T47D (cell line): ENCODE results near the gene SERPINA12.

Source experiments
- DNase-seq, 2 experiments: peaks; one replicate each; pipeline versions ENCODE4 v3.0.0 to v3.0.0-alpha.2; 2011 to 2012; ENCODE audit warnings: low read depth in 1 of 2, low spot score in 1 of 2
- JUND ChIP-seq: IDR thresholded peaks from 2 replicates; pipeline ENCODE4 v1.6.1; 2012; ENCODE audit warnings: low read depth
- in situ Hi-C: cut with HindIII; loops from 2 replicates; pipeline ENCODE4 v1.10.0; 2016; ENCODE audit warnings: low sequenced_read_pairs, low pct_unique_long_range_greater_than_20kb

The SERPINA12 gene

DNA sequence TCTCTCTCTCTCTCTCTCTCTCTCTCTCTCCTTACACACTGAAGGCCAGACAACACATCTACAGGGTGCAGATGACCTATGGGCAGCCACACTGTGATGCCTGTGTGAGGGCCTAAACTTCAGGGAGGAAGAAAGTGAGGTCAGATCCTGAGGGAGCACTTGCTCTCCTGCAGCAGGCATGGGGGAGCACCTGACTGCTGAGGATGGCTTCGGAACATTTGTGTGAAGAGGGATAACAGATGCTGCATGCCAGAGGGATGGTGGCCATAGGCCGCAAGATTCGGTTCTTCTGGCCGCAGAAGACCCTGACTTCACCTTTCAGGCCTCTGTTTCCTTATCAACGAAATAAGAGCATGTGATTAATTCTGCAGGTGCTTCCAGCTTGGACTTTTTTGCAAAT, 45.0 kb downstream of the SERPINA12 start:
- TF ChIP-seq JUND = no peak
- in situ Hi-C loops = no loop called here

DNA sequence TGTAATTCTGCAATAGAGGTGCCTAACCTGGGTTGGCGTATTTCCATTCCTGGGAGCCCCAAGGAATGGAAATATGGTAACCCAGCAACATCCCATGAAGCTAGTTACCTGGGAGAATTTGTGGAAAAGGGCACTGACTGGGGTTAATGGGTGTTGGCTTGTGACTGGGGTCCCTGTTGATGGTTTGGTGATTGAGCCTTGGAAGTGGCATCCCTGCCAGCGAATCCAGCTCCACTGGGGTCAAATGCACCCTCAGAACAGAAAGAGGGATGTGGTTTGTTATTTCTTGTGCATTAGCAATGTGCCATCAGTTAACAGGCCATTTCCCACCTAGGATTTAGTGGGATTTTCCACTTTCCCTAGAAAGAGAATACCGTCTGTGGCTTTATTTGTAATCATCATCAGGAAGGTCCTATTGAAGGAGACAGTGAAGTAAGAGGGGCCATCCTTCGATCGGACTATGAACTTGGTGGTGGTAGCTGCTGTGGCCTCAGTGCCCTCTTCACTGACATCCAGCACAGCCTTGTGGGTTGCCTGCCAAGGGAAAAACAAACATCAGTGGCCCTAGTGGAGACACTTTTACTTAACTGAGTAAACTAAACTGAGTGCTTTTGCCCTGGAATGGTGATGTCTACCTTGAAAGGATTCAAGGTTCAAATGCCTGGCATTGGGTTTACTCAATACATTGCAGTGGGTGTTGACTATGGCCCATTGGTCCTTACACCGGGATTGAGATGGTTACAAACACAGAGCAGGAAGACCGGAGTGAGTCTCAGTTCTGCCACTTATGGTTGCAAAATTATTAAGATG, 46.3 kb downstream of the SERPINA12 start:
- no peak for TF ChIP-seq JUND
- DNase-seq = no peak
- in situ Hi-C loops = no loop called here

More for the DNA sequence above, 45.0 kb downstream of the SERPINA12 start:
- no peak for DNase-seq

DNA sequence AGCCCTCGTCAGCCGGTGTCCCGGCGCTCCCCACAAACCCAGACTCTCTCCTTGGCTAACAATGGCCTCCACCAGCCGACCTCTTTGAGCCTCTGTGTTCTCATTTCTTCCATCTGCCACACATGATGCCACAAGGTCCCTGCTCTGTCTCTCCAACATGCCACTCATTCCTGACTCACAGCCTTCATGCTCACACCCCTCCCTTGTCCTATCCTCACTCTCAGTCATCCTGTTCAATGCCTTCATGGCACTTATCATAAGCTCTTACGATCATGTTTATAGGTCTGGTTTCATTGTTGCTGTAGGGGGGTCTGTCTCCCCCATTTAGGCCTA, 47.1 kb downstream of the SERPINA12 start:
- in situ Hi-C loops = no loop called here
- DNase-seq = no peak
- no peak for TF ChIP-seq JUND

DNA sequence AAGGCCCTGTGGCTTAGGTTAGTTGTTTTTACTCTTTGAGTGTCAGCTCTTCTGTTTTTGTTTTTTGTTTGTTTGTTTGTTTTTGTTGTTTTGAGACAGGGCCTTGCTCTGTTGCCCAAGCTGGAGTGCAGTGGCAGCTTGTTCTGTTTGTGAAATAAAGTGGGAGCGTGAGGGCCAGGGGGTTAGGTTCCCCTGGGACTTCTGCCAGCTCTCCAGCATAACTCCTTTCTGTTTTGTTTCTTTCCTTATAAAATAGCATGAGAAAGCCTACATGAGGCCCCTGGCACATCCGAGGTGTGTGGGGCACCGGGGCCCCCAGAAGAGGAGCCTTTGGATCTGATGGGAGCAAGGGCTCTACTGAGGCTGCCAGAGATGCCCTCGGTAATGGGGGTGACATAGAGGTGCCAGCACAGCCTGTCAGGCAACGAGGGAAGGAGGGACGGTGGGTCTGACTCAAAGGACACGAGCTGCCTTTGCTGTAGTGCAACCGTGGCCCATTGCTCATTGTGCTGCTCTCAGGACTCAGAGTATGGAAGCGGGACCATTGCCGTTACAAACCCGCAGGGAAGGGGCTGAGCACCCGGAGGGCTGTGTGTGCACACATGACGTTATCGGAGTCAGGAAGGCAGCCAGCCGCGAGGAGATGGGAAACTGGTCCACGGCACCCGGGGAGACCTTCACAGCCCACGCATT, 47.6 kb downstream of the SERPINA12 start:
- in situ Hi-C loops = no loop called here
- TF ChIP-seq JUND = no peak
- no peak for DNase-seq

DNA sequence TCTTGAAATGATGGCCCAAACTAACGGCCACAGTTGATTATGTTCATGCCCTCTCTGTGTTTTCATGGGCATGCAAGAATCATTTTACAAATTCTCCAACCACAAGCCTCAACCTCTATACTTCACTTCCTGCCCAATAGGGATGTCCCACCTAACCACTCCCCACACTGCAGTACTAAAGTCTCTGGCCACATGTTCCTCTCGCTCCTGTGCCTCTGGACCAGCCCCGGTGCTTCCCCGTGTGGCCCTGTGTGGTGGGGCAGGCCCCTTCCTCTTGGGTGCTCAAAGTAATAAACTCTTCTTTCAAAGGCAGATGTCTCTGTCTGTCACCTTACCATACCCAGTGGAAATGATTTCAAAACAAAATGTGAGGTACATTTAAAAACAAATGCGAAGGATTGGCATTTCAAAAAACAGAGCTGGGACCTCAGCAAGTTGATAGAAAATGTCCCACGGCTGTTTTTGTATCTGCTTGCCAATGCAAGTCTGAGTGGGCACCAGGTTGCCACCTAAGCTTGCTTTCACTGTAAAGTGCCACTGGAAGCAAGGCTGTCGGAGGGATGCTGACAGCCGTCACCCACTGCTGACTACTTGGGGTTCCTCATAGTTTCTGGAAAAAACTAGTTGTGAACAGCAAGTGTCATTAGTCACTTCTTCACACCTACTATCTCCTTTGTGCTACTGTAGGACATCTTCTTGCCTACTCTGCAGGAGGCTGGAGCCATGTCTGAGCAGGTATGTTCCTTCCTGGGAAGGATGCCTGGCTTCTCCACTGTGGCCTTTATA, 48.4 kb downstream of the SERPINA12 start:
- in situ Hi-C loops = no loop called here
- DNase-seq = no peak
- TF ChIP-seq JUND = no peak

DNA sequence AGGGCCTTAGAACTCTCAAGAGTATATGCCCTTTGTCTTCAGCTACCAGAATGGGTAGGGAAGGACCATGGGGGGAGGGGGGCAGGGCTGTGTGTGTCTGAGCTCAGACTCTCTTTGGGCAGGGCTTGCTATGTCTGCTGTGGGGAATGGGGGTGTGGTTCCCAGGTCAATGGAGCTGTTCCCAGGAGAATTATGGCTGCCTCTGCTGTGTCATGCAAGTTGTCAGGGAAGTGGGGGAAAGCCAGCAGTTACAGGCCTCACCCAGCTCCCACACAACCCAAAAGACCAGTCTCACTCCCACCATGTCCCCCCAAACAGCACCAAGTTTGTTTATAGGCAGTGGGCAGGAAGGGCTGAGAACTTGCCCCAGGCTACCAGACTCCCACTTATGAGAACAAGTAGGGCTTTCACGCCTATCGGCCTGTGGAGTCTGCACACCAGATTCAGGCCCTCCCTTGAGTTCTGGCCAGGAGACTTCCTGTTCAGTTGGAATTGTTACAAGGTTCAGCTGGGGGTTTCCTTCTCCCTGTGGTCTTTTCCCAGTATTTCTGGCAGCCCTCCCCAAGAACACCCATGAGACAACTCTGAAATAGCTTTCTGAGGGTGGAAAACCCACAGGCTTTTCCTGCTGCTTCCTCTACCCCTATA, 50.6 kb downstream of the SERPINA12 start:
- no peak for DNase-seq
- in situ Hi-C loops = no loop called here

DNA sequence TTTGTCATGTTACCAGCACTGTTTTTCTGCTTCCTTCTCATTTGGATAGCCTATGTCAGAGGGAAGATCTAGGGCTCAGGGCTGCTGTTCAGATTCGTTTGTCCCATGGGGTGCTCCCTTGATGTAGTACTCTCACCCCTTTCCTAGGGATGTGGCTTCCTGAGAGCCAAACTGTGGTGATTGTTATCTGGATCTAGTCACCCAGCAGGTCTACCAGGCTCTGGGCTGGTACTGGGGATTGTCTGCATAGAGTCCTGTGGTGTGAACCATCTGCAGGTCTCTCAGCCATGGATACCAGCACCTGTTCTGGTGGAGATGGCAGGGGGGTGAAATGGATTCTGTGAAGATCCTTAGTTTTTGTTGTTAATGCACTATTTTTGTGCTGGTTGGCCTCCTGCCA, 51.2 kb downstream of the SERPINA12 start:
- peak in 1 of 2 experiments; percentile 69 for DNase-seq
- in situ Hi-C loops = no loop called here
- no peak for TF ChIP-seq JUND

More for the DNA sequence above, 50.6 kb downstream of the SERPINA12 start:
- TF ChIP-seq JUND = no peak

DNA sequence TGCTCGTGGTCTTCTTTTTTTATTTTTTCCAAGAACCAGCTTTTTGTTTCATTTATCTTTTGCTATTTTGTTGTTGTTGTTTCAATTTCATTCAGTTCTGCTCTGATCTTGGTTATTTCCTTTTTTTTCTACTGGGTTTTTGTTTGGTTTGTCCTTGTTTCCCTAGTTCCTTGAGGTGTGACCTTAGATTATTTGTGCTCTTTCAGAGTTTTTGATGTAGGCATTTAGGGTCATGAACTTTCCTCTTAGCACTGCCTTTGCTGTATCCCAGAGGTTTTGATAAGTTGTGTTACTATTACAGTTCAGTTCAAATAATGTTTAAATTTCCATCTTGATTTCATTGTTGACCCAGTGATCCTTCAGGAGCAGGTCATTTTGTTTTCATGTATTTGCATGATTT, 53.3 kb downstream of the SERPINA12 start:
- no peak for DNase-seq
- in situ Hi-C loops = no loop called here
- no peak for TF ChIP-seq JUND

DNA sequence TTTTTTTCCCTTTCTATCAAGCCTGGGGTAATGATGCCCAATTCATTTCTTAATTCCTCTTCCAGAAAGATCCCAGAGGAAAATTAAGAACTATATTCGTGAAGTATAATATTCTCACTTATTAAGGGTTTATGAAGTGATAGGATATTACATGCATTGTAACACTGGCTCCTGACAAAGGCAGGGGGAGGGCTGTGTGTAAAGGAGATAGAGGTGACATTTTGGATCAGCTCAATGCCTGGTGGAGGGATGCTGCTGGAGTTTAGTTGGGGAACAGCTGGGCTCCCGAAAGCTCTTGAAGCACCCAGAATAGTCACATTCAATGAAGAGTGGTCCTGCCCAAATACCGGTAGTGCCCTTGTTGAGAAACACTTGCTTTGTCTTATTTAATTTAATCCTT, 57.4 kb downstream of the SERPINA12 start:
- no peak for TF ChIP-seq JUND
- in situ Hi-C loops = no loop called here
- no peak for DNase-seq

DNA sequence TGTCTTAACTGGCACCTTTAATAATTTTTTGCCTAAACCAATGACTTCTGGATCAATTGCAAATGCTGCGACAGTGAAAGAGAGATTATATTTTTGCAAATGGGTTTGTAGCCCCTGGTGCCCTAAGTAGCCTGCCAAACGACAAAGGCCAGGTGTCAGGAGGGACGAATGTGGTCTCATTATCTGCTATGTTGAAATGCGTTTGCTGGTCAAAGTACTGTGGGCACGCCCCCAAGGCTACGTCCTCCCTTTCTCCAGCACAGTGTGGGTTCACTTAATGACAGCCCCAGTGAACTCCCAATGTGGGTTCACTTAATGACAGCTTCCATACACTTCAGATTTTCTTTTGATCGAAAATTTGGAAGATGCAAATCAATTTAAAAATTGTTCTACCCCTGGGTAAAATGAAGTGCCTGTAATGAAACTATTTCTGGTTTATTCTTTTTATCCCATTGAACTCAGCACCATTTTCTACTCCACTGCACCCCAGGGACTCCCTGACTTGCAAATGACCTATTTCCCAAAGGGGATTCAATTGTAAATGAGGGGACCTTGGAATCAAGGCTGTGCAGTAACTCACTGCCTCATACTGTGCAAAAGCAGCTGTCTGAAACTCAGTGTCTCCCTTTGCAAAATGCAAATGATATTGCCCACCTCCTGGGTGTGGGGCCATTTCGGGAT, 58.0 kb downstream of the SERPINA12 start:
- no peak for DNase-seq
- TF ChIP-seq JUND = no peak
- in situ Hi-C loops = no loop called here

DNA sequence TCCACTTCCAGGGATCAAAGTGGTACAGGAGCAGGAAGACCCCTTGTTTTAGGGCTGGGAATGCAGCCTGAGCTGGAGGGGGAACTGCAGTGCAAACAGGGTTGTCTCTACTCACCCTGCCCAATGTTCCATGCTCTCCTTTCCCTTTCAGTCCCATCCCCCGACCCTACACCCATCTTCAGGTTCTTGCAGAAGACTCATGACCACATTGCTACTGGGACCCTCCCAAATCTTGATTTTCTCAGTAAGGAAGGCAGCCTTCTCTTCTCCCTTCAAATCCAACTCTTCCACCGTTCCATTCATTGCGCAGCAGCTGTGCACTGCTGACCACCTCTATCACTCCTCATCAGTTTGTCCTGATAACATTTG, 58.6 kb downstream of the SERPINA12 start:
- DNase-seq = no peak
- TF ChIP-seq JUND = no peak

DNA sequence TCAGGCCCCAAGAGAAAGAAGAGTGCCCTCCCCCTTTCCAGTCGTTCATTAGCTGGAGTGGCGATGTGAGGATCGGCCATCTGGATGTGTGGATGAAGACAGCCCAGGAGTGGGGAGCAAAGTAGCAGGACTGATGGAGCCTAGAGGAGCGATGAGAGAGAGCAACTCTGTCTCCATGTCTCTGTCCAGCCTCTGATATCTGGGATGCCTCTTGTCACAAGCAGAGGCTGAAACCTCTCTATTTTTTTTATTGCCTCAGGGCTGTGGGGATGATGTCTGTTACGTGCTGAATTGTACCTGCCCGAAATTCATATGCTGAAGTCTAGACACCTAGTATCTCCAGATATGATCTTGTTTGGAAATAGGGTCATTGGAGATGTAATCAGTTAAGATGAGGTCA, 59.3 kb downstream of the SERPINA12 start:
- no peak for TF ChIP-seq JUND
- no peak for DNase-seq
- in situ Hi-C loops = no loop called here

More for the DNA sequence above, 58.6 kb downstream of the SERPINA12 start:
- in situ Hi-C loops = no loop called here
